ENCODE data around the gene ATP9B. TPM values are rescaled to one million over a fixed set of nuclear protein-coding genes. Genes with fewer than 3 reads are reported as not detected.

Gene ATP9B
- total RNA-seq, 1 experiment from 2014 or later, result 20.9 TPM

- Histone ChIP-seq H3K79me2 (ENCODE audit: insufficient read depth, low read length) (no peaks in the 10 kb centered on the region), H3K9ac (ENCODE audit: extremely low read depth, insufficient read length, low read length) (no peak overlapping the region), H2BK5ac (ENCODE audit: insufficient read length, low read length) (no peak overlapping the region), H3K79me1 (ENCODE audit: insufficient read depth, low read depth, low read length, poor library complexity, severe bottlenecking) (no peaks in the 10 kb centered on the region), H2BK20ac (ENCODE audit: low read depth, low read length, poor library complexity, severe bottlenecking) (no peak overlapping the region), H2BK120ac (ENCODE audit: low read depth, low read length, poor library complexity, severe bottlenecking) (no peak overlapping the region), H3K18ac (ENCODE audit: insufficient read length, low read depth, low read length) (no peak overlapping the region), H4K91ac (ENCODE audit: insufficient read length, low read depth, low read length) (no peak overlapping the region), H3K4me1 (ENCODE audit: insufficient read depth, low read length) (no peaks in the 10 kb centered on the region), H4K8ac (replicated peaks; ENCODE audit: insufficient read length, low read depth, low read length) (no peak overlapping the region), H3K4me2 (ENCODE audit: insufficient read depth, insufficient read length, low read length) (no peak overlapping the region), H3K9me3 (ENCODE audit: control insufficient read depth, low read depth, low read length) (no peaks in the 10 kb centered on the region), H3K23me2 (ENCODE audit: insufficient read length, low read depth, low read length, poor library complexity, severe bottlenecking) (no peaks in the 10 kb centered on the region), H2BK12ac (ENCODE audit: insufficient read length, low read depth, low read length) (no peak overlapping the region), H3K4ac (ENCODE audit: low read depth, low read length) (no peak overlapping the region), H3K14ac (ENCODE audit: insufficient read depth, low read length) (no peak overlapping the region), H3K23ac (ENCODE audit: insufficient read length, low read depth, low read length) (no peak overlapping the region), H2AK5ac (ENCODE audit: insufficient read length, low read length) (no peak overlapping the region), H3K27ac (ENCODE audit: insufficient read length, low read depth, low read length) (no peak overlapping the region), H2BK15ac (ENCODE audit: low read depth, low read length) (no peak overlapping the region), H2AFZ (ENCODE audit: low read length) (no peak overlapping the region), H4K20me1 (ENCODE audit: control insufficient read depth, insufficient read depth, insufficient read length) (no peaks in the 10 kb centered on the region), H3T11ph (ENCODE audit: low read length) (no peak overlapping the region), H3K56ac (ENCODE audit: insufficient read length, low read depth, low read length) (no peak overlapping the region), H4K5ac (ENCODE audit: insufficient read length, low read depth, low read length) (no peak overlapping the region), H3K27me3 (ENCODE audit: insufficient read depth, low read length) (no peaks in the 10 kb centered on the region)
- Mint-ChIP-seq H3K4me1 (peaks cover 10 to 17% of the 10 kb centered on the region in 2 experiments), H3K36me3 (ENCODE audit: insufficient read depth in 1 of 3, low read depth in 3 of 3) (peaks cover 3 to 4% (median 4%) of the 10 kb centered on the region in 3 experiments; a peak in 4 of 7 replicates), H3K27me3 (ENCODE audit: low read depth) (peaks cover 2% of the 10 kb centered on the region; the same call in 1 of the 2 replicates), H3K4me3 (no peak overlapping the region), H3K27ac (0 out of 7 replicates have a peak overlapping the region, but pooled peaks of 2 of the 3 experiments have one; percentile 14 to 59), H3K9me3 (no peaks in the 10 kb centered on the region)
- peak; percentile 21 for DNase-seq
- TF ChIP-seq, protein P1, sequence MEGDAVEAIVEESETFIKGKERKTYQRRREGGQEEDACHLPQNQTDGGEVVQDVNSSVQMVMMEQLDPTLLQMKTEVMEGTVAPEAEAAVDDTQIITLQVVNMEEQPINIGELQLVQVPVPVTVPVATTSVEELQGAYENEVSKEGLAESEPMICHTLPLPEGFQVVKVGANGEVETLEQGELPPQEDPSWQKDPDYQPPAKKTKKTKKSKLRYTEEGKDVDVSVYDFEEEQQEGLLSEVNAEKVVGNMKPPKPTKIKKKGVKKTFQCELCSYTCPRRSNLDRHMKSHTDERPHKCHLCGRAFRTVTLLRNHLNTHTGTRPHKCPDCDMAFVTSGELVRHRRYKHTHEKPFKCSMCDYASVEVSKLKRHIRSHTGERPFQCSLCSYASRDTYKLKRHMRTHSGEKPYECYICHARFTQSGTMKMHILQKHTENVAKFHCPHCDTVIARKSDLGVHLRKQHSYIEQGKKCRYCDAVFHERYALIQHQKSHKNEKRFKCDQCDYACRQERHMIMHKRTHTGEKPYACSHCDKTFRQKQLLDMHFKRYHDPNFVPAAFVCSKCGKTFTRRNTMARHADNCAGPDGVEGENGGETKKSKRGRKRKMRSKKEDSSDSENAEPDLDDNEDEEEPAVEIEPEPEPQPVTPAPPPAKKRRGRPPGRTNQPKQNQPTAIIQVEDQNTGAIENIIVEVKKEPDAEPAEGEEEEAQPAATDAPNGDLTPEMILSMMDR (conservative IDR thresholded peaks at IDR 0.05), result no peak
- no CpG with 5 or more reads among the region's 19 CpGs for WGBS (ENCODE audit: extremely low coverage, insufficient read length, low lambda C conversion rate)
Measured at GRCh38 chr18:79377187-79377891, 308.1 kb downstream of the ATP9B start.
